ENCODE results near the gene NOL4L. TPM values are rescaled to one million over a fixed set of nuclear protein-coding genes. Genes with fewer than 3 reads are reported as not detected.
A peak's percentile ranks its signal among the peaks of the same experiment; 100 is the strongest.

The NOL4L gene
- total RNA-seq, 2 experiments from 2014 or later: 53.1 to 55.6 TPM

DNA sequence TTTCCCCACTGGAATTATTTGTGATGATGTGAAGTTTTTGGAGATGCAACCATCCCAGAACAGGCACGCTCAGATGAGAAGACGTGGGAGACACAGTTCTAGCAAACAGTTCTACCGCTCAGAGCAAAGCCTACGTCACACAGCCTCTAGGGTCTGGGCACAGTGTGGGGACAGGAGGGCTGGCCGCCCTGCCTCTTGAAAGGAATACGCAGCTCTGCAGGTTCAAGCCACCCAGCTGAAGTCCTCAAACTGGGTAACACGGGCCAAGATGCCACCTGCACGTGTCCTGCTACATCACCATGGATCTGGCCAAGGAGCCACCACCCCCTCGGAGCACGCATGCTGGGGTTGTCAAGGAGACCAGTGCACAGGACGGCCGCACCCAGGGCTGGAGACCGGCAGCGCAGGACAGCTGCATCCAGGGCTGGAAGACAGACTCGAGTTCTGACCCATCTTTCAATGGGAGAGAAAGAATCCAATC, 75.0 kb downstream of the NOL4L start:
- Histone ChIP-seq H3K36me3 (ENCODE audit: insufficient read depth, low read length) (peaks cover 35% of the 10 kb centered on the region), H3K4me1 (ENCODE audit: insufficient read depth, low read length) (peaks cover 90% of the 10 kb centered on the region), H3K27ac (ENCODE audit: low read depth in 1 of 2, low read length in 2 of 2) (peak overlapping the region; percentile 75 to 83), H3K4me3 (ENCODE audit: low read length) (peak overlapping the region; percentile 60), H3K27me3 (ENCODE audit: control insufficient read depth in 1 of 2, insufficient read depth in 2 of 2, low read length in 2 of 2) (no peaks in the 10 kb centered on the region), H3K9me3 (ENCODE audit: control insufficient read depth in 1 of 2, insufficient read depth in 1 of 2, low read length in 2 of 2) (no peaks in the 10 kb centered on the region)
- peak overlapping the region; percentile 96 for H3K27ac Mint-ChIP-seq
- DNase-seq (peak in 2 of 14 experiments; percentile 35 to 41), ATAC-seq (ENCODE audit: poor library complexity) (peak; percentile 31)
- intact Hi-C loops (cut with DNase I, micrococcal nuclease): no loop called here
- peak overlapping the region; percentile 88 for H3K4me3 Mint-ChIP-seq
- TF ChIP-seq, protein P1, sequence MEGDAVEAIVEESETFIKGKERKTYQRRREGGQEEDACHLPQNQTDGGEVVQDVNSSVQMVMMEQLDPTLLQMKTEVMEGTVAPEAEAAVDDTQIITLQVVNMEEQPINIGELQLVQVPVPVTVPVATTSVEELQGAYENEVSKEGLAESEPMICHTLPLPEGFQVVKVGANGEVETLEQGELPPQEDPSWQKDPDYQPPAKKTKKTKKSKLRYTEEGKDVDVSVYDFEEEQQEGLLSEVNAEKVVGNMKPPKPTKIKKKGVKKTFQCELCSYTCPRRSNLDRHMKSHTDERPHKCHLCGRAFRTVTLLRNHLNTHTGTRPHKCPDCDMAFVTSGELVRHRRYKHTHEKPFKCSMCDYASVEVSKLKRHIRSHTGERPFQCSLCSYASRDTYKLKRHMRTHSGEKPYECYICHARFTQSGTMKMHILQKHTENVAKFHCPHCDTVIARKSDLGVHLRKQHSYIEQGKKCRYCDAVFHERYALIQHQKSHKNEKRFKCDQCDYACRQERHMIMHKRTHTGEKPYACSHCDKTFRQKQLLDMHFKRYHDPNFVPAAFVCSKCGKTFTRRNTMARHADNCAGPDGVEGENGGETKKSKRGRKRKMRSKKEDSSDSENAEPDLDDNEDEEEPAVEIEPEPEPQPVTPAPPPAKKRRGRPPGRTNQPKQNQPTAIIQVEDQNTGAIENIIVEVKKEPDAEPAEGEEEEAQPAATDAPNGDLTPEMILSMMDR (IDR thresholded peaks at IDR 0.05): no peak
- H3K36me3 Mint-ChIP-seq (ENCODE audit: low read depth): peaks cover 71% of the 10 kb centered on the region
- no peaks in the 10 kb centered on the region for H3K9me3 Mint-ChIP-seq
- no peaks in the 10 kb centered on the region for H3K27me3 Mint-ChIP-seq
- POLR2A ChIA-PET: interaction anchor here (0.7 to 6.9 kb wide), 12 partner anchors 11 to 151 kb away, joined by 3 to 48 read pairs (median 4); partner anchors contain the start of gene ASXL1
- CTCF ChIA-PET: interaction anchor here (0.8 to 1.6 kb wide), 4 partner anchors 12 to 185 kb away, joined by 3 to 5 read pairs (median 4); no protein-coding TSS in a partner anchor
- peaks cover 83% of the 10 kb centered on the region for H3K4me1 Mint-ChIP-seq (ENCODE audit: low read depth)

DNA sequence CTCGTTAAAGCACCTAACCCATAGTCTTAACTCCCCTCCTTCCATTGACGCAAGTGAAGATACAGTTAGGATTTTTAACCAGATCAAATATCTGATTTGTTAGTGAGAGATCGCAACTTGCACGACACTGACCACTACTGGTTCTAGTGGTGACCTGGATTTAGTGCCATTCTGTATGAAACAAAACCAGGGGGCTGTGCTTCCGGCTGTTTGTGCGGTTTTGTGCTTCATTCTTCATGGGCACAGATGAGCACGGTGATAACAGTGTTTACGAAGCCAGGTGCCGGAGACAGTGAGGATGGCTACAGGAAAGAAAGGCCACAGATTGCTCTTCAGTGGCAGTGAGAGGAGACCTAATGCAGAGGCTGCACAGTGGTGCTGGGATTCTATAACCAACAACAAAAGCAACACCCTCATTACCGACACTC, 75.5 kb downstream of the NOL4L start:
- no peaks in the 10 kb centered on the region for H3K9me3 Mint-ChIP-seq

DNA sequence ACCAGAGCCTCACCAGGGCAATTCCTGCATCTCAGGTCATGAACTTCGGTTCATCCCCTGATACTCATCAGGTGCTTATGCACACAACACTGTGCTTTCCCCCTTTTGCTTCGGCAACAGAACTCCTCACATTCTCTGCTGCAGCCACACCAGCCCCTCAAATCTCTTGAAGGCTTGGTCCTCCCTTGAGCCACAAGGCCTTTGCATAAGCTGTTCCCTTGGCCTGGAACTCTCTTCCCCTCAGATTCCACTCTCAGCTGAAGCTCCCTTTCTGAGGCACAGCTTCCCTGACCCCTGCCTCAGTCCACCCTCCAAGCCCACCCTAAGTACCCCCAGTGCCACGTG, 76.4 kb downstream of the NOL4L start:
- H3K36me3 Mint-ChIP-seq (ENCODE audit: low read depth): peaks cover 68% of the 10 kb centered on the region
- H3K9me3 Mint-ChIP-seq: no peaks in the 10 kb centered on the region
- H3K4me1 Mint-ChIP-seq (ENCODE audit: low read depth): peaks cover 74% of the 10 kb centered on the region
- H3K36me3 ChIP-seq (ENCODE audit: insufficient read depth, low read length): peaks cover 25% of the 10 kb centered on the region
- POLR2A ChIA-PET: interaction anchor here (0.6 to 6.9 kb wide), 21 partner anchors 9 to 399 kb away, joined by 3 to 48 read pairs (median 4); partner anchors contain the start of genes ASXL1 and TM9SF4
- CTCF ChIA-PET: interaction anchor here (1.0 to 1.8 kb wide), 4 partner anchors 10 to 31 kb away, joined by 3 to 6 read pairs (median 4); no protein-coding TSS in a partner anchor
- ATAC-seq (ENCODE audit: poor library complexity) (no peak), DNase-seq (no peak)
- no peaks in the 10 kb centered on the region for H3K9me3 ChIP-seq (ENCODE audit: control insufficient read depth in 1 of 2, insufficient read depth in 1 of 2, low read length in 2 of 2)
- intact Hi-C loops (cut with DNase I, micrococcal nuclease): loop anchor here (1.0 to 5.0 kb wide), 3 partner anchors 23 to 66 kb away; no protein-coding TSS in a partner anchor
- peak overlapping the region; percentile 88 for H3K4me3 Mint-ChIP-seq
- peak overlapping the region; percentile 96 for H3K27ac Mint-ChIP-seq
- H3K27me3 ChIP-seq (ENCODE audit: control insufficient read depth in 1 of 2, insufficient read depth in 2 of 2, low read length in 2 of 2): no peaks in the 10 kb centered on the region
- TF ChIP-seq, protein P1 (IDR thresholded peaks at IDR 0.05): no peak
- peaks cover 76% of the 10 kb centered on the region for H3K4me1 ChIP-seq (ENCODE audit: insufficient read depth, low read length)
- no peak overlapping the region for H3K4me3 ChIP-seq (ENCODE audit: low read length)
- no peaks in the 10 kb centered on the region for H3K27me3 Mint-ChIP-seq
- peak overlapping the region; percentile 19 to 75 for H3K27ac ChIP-seq (ENCODE audit: low read depth in 1 of 2, low read length in 2 of 2)

More for the DNA sequence above, 75.5 kb downstream of the NOL4L start:
- peaks cover 30% of the 10 kb centered on the region for H3K36me3 ChIP-seq (ENCODE audit: insufficient read depth, low read length)
- ChIA-PET CTCF (interaction anchor here (0.8 to 1.8 kb wide), 8 partner anchors 11 to 185 kb away, joined by 3 to 6 read pairs (median 4); no protein-coding TSS in a partner anchor), POLR2A (interaction anchor here (0.7 to 6.9 kb wide), 17 partner anchors 10 to 392 kb away, joined by 3 to 48 read pairs (median 5); partner anchors contain the start of gene ASXL1)
- ATAC-seq (ENCODE audit: poor library complexity): peak; percentile 83
- peaks cover 85% of the 10 kb centered on the region for H3K4me1 ChIP-seq (ENCODE audit: insufficient read depth, low read length)
- H3K36me3 Mint-ChIP-seq (ENCODE audit: low read depth): peaks cover 71% of the 10 kb centered on the region
- H3K9me3 ChIP-seq (ENCODE audit: control insufficient read depth in 1 of 2, insufficient read depth in 1 of 2, low read length in 2 of 2): no peaks in the 10 kb centered on the region
- peak overlapping the region; percentile 96 for H3K27ac Mint-ChIP-seq
- peak; percentile 51 to 89 (median 67) for DNase-seq
- H3K27ac ChIP-seq (ENCODE audit: low read depth in 1 of 2, low read length in 2 of 2): peak overlapping the region; percentile 75 to 83
- peaks cover 83% of the 10 kb centered on the region for H3K4me1 Mint-ChIP-seq (ENCODE audit: low read depth)
- peak overlapping the region; percentile 60 for H3K4me3 ChIP-seq (ENCODE audit: low read length)
- no peaks in the 10 kb centered on the region for H3K27me3 ChIP-seq (ENCODE audit: control insufficient read depth in 1 of 2, insufficient read depth in 2 of 2, low read length in 2 of 2)
- intact Hi-C loops (cut with DNase I, micrococcal nuclease): loop anchor here (1.0 to 5.0 kb wide), 3 partner anchors 24 to 67 kb away; no protein-coding TSS in a partner anchor
- H3K4me3 Mint-ChIP-seq: peak overlapping the region; percentile 88
- TF ChIP-seq, protein P1 (IDR thresholded peaks at IDR 0.05): peak; percentile 17
- H3K27me3 Mint-ChIP-seq: no peaks in the 10 kb centered on the region
